Anterior cingulate cortex (tissue), 58 donors: ENCODE results near the gene MRPS23.
"Not testable (repeated sequence)": the region's sequence is repeated elsewhere in the genome, so short reads cannot be mapped to it uniquely, and the experiment has no call there.

Experiments
- DNase-seq, 58 donors: peaks; one replicate each; lab custom pipeline; 2025; lab: John Stamatoyannopoulos, UW

The MRPS23 gene

GRCh38 chr17:57846056-57846945, 3.5 kb downstream of the MRPS23 start:
- DNase-seq = not testable (repeated sequence)

- no peak for DNase-seq
Measured at GRCh38 chr17:57842280-57842679, 7.6 kb downstream of the MRPS23 start.

DNA sequence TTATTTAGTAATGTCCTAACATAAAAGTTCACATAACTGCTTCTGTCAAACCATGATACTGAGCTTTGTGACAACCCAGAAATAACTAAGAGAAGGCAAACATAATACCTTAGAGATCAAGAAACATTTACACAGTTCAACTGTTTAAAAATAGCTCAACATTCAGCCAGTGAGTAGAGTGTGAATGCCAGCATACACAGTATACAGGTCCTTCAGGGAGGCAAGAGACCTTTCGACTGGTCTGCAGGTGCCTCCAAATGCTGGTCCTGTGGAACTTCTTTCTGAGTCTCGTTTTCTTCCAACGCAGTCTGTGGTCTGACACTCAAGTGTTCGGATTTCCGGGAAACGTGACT, 10.3 kb downstream of the MRPS23 start:
- no peak for DNase-seq

- DNase-seq = no peak
Measured at GRCh38 chr17:57838857-57839570, 10.8 kb downstream of the MRPS23 start.

DNA sequence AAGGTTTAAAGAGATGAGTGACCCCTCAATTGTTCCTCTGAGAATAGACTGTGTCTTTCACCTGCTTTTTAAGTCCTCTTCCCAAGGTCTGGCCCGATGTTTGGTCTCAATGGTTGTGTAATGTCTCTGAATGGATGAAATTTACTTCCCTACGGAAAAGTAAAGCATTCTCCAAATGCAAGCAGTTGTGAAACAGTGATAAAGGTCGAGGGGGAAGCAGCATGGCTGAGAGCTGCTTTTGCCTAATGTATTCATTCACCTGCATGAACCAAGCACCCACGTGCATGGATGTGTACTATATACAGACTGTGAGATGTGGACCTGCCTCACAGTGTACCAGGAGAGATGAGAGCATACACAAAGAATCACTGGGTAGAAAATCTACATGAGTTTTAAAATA, 11.4 kb downstream of the MRPS23 start:
- no peak for DNase-seq

- DNase-seq = no peak
Measured at GRCh38 chr17:57835333-57835900, 14.4 kb downstream of the MRPS23 start.

DNA sequence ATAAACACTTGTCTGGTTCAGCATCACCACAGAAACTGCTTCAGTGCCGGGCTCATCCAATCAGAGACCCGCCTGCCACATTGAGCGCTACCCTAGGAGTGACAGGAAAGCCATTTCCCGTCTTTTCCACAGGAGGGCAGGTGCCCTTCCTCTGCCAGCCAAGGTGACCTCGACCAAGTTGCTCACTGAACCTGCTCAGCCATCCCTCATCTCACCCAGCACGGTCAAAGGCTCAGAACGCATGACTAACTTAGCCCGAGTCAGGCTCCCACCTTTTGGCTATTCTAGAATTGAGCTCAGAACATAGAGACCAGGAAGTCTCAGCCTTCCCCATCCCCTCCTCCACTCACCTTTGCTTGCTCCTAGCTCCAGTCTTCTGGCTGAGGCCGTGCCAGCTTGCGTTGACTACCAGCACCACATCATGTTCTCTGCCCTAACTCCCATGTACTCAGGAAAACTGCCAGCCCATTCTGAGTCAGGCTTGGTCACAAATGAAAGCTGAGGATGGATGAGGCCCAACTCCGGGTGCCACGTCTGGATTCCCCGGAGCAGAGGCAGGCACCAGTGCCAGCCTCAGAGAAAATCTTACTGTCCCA, 15.6 kb downstream of the MRPS23 start:
- DNase-seq = peak in 31 of 58 donors; percentile 10 to 73 (median 34)

DNA sequence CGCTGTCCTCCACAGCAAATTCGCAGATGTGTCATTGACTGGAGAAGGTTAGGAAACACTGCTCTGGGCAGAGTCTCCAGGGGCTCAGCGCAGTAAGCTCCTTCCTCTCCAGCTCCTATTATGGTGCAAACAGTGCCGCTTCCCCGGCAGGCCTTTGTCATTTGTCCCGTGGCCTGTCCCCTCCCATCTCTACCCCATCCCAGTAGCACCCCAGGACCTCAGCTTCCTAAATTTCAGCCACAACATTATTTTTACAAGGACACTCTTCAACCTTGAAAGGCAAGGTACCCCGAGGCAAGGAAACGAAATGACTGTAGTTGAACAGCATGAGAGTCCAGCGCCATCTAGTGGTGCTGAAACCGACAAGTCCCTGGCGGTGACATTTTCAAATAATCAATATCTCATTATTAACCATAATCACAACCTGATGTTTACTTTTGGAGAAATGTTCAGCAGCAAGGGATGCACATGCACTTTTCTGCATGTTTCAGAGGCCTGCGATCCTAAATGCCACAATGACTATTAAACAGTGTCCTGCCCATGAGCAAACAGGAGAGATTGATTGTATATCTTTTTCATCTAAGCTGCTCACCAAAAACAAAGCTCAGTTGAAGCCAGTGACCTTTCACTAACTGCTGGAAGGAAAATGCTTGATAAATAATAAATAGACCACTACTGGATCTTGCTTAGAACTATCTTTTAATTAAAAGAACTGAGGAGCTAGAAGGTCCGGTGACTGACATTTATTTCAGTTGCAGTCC, 16.5 kb downstream of the MRPS23 start:
- DNase-seq = peak in 45 of 58 donors; percentile 6 to 78 (median 43)

GRCh38 chr17:57832314-57833178, 17.3 kb downstream of the MRPS23 start:
- no peak for DNase-seq

DNA sequence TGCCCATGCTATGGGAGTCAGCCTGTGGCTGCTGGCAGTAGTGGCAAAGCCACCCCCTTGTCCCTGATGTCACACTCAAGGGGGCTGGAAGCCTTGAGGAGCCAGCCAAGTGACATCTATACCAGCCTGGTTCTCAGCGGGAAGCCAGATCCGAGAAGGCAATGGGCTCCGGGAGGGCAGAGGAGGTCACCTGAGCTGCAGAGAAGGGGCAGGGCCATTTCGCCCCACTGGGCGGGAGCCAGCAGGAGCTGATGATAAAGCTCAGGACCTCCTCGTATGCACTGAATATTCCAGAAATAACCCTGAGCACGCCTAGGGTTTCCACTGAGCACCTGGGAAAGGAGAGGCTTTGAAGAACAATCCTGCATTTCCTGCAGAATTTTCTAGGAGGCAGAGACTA, 19.0 kb downstream of the MRPS23 start:
- no peak for DNase-seq

DNA sequence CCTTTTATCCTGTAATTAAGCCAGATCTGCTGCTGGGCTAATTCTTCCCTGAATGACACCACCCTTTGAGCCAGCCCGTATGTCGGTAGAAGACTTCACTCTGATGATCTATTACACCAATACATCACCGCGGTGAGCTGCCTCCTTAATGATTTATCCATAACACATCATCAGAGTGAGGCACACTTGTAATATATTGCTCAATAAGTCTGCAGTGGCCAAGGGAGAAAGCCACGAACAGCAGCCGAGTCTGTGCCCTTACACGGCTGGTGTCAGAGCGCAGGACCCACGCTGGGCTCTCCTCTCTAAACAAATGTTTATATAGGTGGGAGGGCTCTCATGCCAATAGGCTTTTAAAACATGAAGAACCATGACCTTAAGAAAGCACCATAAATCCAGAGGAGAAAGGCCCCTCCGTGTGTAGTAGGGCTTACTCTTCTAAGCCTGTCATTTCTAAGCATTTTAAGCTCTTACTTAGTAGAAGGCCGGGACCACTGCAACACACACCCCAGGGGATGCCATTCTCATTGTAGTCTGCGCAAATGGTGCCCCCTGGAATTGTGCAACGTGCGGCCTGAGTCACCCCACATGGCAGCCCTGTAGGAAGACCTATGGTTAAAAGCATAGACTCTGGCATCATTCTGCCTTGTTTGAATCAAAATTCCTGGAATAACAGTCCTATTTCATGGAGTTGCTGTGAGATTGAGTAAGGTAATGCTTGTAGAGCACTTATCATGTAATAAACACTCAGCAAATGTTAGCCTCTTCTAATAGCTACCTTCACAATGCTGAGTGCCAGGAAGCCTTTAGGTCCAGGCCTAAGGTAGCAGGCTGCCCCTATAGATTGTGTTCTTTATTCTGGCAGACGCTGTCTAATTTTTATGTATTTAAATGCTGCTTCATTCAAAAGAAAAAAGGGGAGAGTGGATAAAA, 26.1 kb downstream of the MRPS23 start:
- DNase-seq = no peak

DNA sequence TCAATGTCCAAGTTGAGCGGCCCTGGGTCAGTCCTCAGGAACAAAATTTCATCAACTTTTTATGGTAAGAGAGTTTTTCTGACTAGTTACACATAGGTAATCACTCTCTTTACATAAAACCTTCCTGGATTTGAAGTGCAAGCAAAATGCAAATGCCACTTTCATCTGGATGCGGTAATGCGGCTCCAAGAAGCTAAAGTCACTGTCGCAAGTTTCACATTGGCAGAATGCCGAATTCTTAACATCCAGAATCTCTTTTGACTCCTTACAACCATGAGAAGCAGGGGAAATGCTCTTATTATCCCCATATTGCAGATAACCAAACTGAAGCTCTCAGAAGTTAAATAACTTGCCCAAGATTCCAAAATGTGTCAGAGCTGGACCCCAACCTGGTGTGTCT, 30.0 kb downstream of the MRPS23 start:
- DNase-seq = no peak

DNA sequence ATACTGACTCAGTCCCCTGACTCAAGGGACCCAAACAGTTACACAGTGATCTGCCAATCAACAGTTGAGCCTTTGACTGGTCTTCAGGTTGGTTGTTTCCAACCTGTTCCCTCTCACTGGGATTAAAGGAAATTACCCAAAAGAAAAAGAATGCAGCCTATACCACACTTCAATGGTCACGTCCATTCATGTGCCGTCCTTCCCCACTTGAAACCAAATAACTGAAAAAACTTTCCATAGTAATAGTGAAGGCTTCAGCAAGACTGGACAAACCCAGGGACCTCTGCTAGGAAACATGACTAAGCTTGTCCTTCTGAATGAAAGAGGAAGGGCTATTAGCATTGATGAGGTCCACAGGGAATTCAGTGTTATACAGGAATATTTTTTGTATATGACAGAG, 30.6 kb downstream of the MRPS23 start:
- DNase-seq = no peak

DNA sequence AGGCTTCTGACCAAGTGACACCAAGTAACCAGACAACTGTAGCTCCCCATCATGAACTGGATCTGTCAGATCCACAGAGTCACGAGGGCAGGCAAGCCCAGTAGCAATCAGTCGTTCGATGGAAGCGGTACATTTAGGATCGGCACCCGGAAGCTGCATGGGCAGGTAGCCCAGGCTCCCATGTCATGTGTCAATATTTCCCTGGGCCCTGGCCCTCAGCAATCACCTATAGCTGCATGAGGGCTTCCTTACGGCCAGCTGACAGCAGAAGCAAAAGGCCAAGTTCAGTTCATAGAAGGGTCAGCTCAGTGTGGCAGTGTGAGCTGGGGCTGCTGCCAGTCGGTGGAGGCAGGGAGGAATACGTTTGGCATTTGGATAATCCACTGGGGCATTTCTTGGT, 31.8 kb downstream of the MRPS23 start:
- DNase-seq = no peak

DNA sequence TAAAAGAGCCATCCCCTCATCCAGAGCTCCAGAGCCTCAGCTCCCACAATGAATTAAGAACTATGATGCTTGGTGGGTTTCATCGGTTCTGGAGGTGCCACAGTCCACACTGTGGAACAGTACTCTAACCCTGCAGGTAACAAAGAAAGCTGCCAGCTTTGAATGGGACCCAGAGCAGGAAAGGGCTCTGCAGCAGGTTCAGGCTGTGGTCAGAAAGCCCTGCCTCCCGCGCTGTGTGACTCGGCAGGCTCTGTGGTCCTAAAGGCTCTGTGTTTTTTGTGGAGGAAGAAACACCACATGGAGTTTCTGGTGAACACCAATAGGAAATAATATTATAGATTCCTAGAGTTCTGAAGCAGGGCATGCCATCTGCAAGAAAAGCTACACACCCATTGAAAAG, 32.5 kb downstream of the MRPS23 start:
- no peak for DNase-seq

DNA sequence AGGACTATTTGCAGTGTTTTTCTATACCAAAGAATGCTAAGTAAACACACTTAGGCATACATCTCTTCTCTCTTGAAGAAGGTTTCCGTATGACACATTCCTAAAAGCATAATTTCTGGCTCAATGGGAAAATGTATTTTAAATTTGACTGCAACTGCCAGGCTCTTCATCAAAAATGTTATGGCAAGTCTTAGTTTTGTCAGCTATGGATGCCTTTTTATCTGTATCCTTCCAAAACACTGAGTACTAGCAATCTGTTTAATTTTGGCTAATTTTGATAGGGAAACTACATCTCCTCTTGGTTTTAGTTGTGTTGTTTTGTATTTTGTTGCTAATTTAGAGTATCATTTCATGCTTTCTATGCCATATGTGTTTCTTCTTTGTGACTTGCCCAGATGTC, 35.4 kb downstream of the MRPS23 start:
- no peak for DNase-seq

GRCh38 chr17:57811638-57812280, 38.1 kb downstream of the MRPS23 start:
- no peak for DNase-seq
